Measurements from ENCODE around the gene FIZ1.

The FIZ1 gene

GRCh38 chr19:55626350-55626749 is 27.0 kb upstream of the FIZ1 start:
- Histone ChIP-seq H3K9ac (ENCODE audit: insufficient read length) (no peak overlapping the region), H3K27ac (no peak overlapping the region), H3K4me3 (no peak overlapping the region), H3K36me3 (ENCODE audit: insufficient read depth, low read length) (no peaks in the 10 kb centered on the region), H3K9me3 (ENCODE audit: low read depth, low read length) (no peaks in the 10 kb centered on the region)
- no peak for DNase-seq (ENCODE audit: low read depth, low spot score)
- TF ChIP-seq FOXP2 (optimal IDR thresholded peaks at IDR 0.05; ENCODE audit: control extremely low read depth, extremely low read length, insufficient read depth) = no peak

- peak overlapping the region; percentile 69 for H3K9ac ChIP-seq (ENCODE audit: insufficient read length)
- TF ChIP-seq FOXP2 (optimal IDR thresholded peaks at IDR 0.05; ENCODE audit: control extremely low read depth, extremely low read length, insufficient read depth) (no peak), POLR2AphosphoS5 (IDR thresholded peaks at IDR 0.05; ENCODE audit: borderline replicate concordance, low read depth, low read length) (no peak), EZH2 (IDR thresholded peaks at IDR 0.05) (no peak)
- H3K36me3 ChIP-seq (ENCODE audit: insufficient read depth, low read length) = no peaks in the 10 kb centered on the region
- H3K27ac ChIP-seq = no peak overlapping the region
- no peaks in the 10 kb centered on the region for H3K9me3 ChIP-seq (ENCODE audit: low read depth, low read length)
- H3K4me3 ChIP-seq = peak overlapping the region; percentile 82
- no peak for DNase-seq (ENCODE audit: low read depth, low spot score)
Measured at GRCh38 chr19:55625004-55625326, 25.6 kb upstream of the FIZ1 start.

DNA sequence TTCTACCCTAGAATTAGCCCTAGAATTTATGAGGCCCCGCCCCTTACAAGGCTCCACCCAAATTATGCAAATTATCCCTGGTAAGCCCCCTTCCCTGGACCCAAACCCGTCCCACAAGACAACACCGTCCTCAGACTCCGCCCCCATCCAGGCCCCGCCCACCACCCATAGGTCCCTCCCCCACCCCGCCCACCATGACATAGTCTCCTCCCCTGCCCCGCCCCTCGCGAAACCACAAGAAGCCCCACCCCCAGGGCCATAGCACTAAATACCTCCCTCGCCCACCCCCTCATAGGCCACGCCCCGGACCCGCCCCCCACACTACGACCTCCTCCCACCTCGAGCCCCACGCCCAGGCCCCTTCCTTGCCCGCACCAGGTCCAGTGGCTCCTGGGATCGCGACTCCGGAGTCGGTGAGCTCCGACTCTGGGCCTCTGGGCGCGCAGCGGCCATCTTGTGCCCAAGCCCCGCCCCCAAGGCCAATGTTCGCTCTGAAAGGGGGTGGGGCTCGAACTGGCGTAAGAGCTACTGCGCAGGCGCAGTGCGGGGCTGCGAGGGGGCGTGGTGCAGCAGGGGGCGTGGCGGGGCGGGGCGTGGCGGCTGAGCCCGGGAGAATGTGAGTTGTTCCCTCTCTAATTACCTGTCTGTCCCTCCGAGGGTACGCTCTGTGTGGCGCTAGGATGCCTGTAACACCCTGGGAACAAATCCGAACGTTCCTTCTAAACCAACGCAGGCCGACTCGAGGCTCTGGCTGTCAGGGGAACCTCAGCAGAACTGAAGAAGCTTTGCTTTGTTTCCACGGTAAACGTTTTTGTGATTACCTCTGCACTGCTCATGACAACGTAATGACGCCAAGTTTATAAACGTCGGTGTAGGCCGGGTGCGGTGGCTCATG is 25.0 kb upstream of the FIZ1 start, which contains the start of gene ZNF784:
TSS of gene ZNF784 (minus strand) at position 458 of the 895 bp plus-strand sequence. CDS start at position 453, 5 bp downstream.
- Histone ChIP-seq H3K9me3 (ENCODE audit: low read depth, low read length) (no peaks in the 10 kb centered on the region), H3K4me3 (peak within 1 kb of the TSS; percentile 82), H3K36me3 (ENCODE audit: insufficient read depth, low read length) (no peaks in the 10 kb centered on the region), H3K27ac (peak within 1 kb of the TSS; percentile 90), H3K9ac (ENCODE audit: insufficient read length) (peak within 1 kb of the TSS; percentile 86)
- TF ChIP-seq EZH2 (IDR thresholded peaks at IDR 0.05) = no peak
- no peak for TF ChIP-seq FOXP2 (optimal IDR thresholded peaks at IDR 0.05; ENCODE audit: control extremely low read depth, extremely low read length, insufficient read depth)
- TF ChIP-seq POLR2AphosphoS5 (IDR thresholded peaks at IDR 0.05; ENCODE audit: borderline replicate concordance, low read depth, low read length) = peak; percentile 75
- DNase-seq (ENCODE audit: low read depth, low spot score) = peak; percentile 56

DNA sequence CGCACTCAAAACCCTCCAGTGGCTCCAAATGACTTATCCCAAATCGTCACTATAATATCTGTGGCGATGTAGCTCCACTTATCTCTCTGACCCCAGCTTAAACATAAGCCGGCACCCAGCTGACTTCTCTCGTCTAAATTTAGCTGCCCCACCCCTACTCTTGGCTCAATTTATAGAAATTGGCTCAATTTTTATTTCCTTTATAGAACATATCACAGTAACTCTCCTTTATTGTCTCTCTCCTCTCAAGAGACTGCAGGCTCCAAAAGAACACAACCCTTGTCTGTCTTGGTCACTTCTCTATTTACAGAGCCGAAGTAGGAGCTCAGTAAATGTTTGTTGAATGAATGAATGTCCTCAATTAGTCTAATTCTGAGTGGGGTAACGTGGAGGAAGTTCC is 24.2 kb upstream of the FIZ1 start:
- H3K36me3 ChIP-seq (ENCODE audit: insufficient read depth, low read length) = no peaks in the 10 kb centered on the region
- no peak overlapping the region for H3K27ac ChIP-seq
- H3K9me3 ChIP-seq (ENCODE audit: low read depth, low read length) = no peaks in the 10 kb centered on the region
- no peak overlapping the region for H3K9ac ChIP-seq (ENCODE audit: insufficient read length)
- H3K4me3 ChIP-seq = peak overlapping the region; percentile 24; the same call in 1 of the 2 replicates
- no peak for DNase-seq (ENCODE audit: low read depth, low spot score)
- TF ChIP-seq POLR2AphosphoS5 (IDR thresholded peaks at IDR 0.05; ENCODE audit: borderline replicate concordance, low read depth, low read length) (no peak), FOXP2 (optimal IDR thresholded peaks at IDR 0.05; ENCODE audit: control extremely low read depth, extremely low read length, insufficient read depth) (no peak)

DNA sequence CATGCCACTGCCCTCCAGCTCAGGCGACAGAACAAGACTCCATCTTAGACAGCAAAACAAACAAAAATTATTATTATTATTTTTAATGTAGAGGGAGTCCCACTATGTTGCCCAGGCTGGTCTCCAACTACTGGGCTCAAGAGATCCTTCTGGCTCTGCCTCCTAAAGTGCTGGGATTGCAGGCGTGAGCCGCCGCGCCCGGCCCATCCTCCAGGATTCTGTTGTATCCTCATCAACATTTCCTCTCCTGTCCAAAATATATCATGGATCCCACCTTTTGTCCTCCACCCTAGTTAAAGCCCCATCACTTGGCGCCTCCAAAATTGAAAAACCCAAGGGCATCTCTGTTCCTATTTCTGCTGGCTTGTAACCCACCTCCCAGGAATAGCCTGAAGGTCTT is 23.8 kb upstream of the FIZ1 start:
- no peak overlapping the region for H3K4me3 ChIP-seq

DNA sequence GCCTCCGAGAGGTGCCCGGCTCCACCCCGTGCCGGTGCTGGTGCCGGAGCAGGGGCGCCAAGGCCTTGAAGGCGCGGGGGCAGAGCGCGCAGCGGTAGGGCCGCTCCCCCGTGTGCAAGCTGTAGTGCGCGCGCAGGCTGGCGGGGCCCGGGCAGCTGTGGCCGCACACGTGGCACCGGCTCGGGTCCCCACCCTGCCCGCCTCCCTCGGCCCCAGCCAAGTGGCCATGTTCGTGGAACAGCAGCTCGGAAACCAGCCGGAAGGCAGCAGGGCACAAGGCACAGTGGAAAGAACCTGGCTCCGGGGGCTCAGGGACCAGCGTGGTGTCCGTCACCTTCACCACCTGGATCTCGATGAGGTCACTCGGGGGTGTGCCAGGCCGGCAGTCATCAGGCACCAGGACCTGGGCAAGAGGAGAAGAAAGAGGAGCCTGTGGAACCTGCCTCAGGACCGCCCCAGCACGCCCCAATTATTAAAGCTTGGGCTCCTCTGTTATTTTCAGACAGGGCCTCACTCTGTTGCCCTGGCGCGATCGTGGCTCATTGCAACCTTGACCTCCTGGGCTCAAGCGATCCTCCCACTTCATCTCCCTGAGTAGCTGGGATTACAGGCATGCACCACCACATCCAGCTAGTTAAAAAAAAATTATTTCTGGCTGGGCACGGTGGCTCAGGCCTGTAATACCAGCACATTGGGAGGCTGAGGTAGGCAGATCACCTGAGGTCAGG is 23.1 kb upstream of the FIZ1 start:
- Histone ChIP-seq H3K9ac (ENCODE audit: insufficient read length) (no peak overlapping the region), H3K9me3 (ENCODE audit: low read depth, low read length) (no peaks in the 10 kb centered on the region), H3K4me3 (no peak overlapping the region), H3K27ac (no peak overlapping the region), H3K36me3 (ENCODE audit: insufficient read depth, low read length) (no peaks in the 10 kb centered on the region)
- no peak for TF ChIP-seq POLR2AphosphoS5 (IDR thresholded peaks at IDR 0.05; ENCODE audit: borderline replicate concordance, low read depth, low read length)
- no peak for TF ChIP-seq FOXP2 (optimal IDR thresholded peaks at IDR 0.05; ENCODE audit: control extremely low read depth, extremely low read length, insufficient read depth)
- no peak for TF ChIP-seq EZH2 (IDR thresholded peaks at IDR 0.05)
- no peak for DNase-seq (ENCODE audit: low read depth, low spot score)

More for the DNA sequence above, 23.8 kb upstream of the FIZ1 start:
- no peaks in the 10 kb centered on the region for H3K36me3 ChIP-seq (ENCODE audit: insufficient read depth, low read length)
- no peak overlapping the region for H3K27ac ChIP-seq
- TF ChIP-seq EZH2 (IDR thresholded peaks at IDR 0.05) (no peak), FOXP2 (optimal IDR thresholded peaks at IDR 0.05; ENCODE audit: control extremely low read depth, extremely low read length, insufficient read depth) (no peak), POLR2AphosphoS5 (IDR thresholded peaks at IDR 0.05; ENCODE audit: borderline replicate concordance, low read depth, low read length) (no peak)
- no peak overlapping the region for H3K9ac ChIP-seq (ENCODE audit: insufficient read length)
- H3K9me3 ChIP-seq (ENCODE audit: low read depth, low read length) = no peaks in the 10 kb centered on the region
- no peak for DNase-seq (ENCODE audit: low read depth, low spot score)

GRCh38 chr19:55621673-55622231 is 22.4 kb upstream of the FIZ1 start:
- DNase-seq (ENCODE audit: low read depth, low spot score) = no peak
- no peak overlapping the region for H3K9ac ChIP-seq (ENCODE audit: insufficient read length)
- TF ChIP-seq POLR2AphosphoS5 (IDR thresholded peaks at IDR 0.05; ENCODE audit: borderline replicate concordance, low read depth, low read length) = no peak
- TF ChIP-seq FOXP2 (optimal IDR thresholded peaks at IDR 0.05; ENCODE audit: control extremely low read depth, extremely low read length, insufficient read depth) = no peak
- TF ChIP-seq EZH2 (IDR thresholded peaks at IDR 0.05) = no peak
- peaks cover under 1% of the 10 kb centered on the region; the same call in 1 of the 2 replicates for H3K36me3 ChIP-seq (ENCODE audit: insufficient read depth, low read length)
- H3K27ac ChIP-seq = no peak overlapping the region
- H3K4me3 ChIP-seq = no peak overlapping the region
- no peaks in the 10 kb centered on the region for H3K9me3 ChIP-seq (ENCODE audit: low read depth, low read length)

GRCh38 chr19:55621205-55621672 is 21.9 kb upstream of the FIZ1 start:
- Histone ChIP-seq H3K9ac (ENCODE audit: insufficient read length) (no peak overlapping the region), H3K9me3 (ENCODE audit: low read depth, low read length) (no peaks in the 10 kb centered on the region), H3K27ac (no peak overlapping the region), H3K36me3 (ENCODE audit: insufficient read depth, low read length) (peaks cover 5% of the 10 kb centered on the region; the same call in 1 of the 2 replicates), H3K4me3 (no peak overlapping the region)
- TF ChIP-seq EZH2 (IDR thresholded peaks at IDR 0.05) = no peak
- TF ChIP-seq FOXP2 (optimal IDR thresholded peaks at IDR 0.05; ENCODE audit: control extremely low read depth, extremely low read length, insufficient read depth) = no peak
- no peak; the same call in 1 of the 2 replicates for TF ChIP-seq POLR2AphosphoS5 (IDR thresholded peaks at IDR 0.05; ENCODE audit: borderline replicate concordance, low read depth, low read length)
- DNase-seq (ENCODE audit: low read depth, low spot score) = no peak

All from SK-N-MC (cell line).